GM23338 (cell line): ENCODE data around the gene NDUFS6. TPM values are rescaled to one million over a fixed set of nuclear protein-coding genes. Genes with fewer than 3 reads are reported as not detected.

Experiments
- ATAC-seq: fragments of 200-7000 bp; cut with Tn5 transposase; 3 replicates; pipeline ENCODE4 v1.9.1; 2020
- DNase-seq: peaks from one replicate; pipeline ENCODE4 v3.0.0-alpha.2; 2015; ENCODE audit warnings: low spot score
- H2AFZ ChIP-seq: fragments of 200-600 bp; sonication (generic); 2 replicates; pipeline ENCODE4 v1.8.0; 2016; ENCODE audit warnings: antibody characterized with exemption, mild to moderate bottlenecking, moderate library complexity
- H3F3A ChIP-seq: fragments of 200-600 bp; sonication (generic); replicated peaks from 2 replicates; pipeline ENCODE4 v1.8.0; 2017; ENCODE audit warnings: antibody characterized with exemption, mixed run types, low read depth
- H3K27ac ChIP-seq: fragments of 200-600 bp; sonication (generic); 2 replicates; pipeline ENCODE4 v1.6.1; 2016; ENCODE audit warnings: low read depth
- H3K27me3 ChIP-seq: fragments of 200-600 bp; sonication (generic); 2 replicates; pipeline ENCODE4 v1.8.0; 2016; ENCODE audit warnings: mild to moderate bottlenecking, mixed run types, moderate library complexity; ENCODE audit not compliant: insufficient read depth
- H3K36me3 ChIP-seq: fragments of 200-600 bp; sonication (generic); 2 replicates; pipeline ENCODE4 v1.8.0; 2016; ENCODE audit warnings: mild to moderate bottlenecking; ENCODE audit not compliant: insufficient read depth
- H3K4me1 ChIP-seq: fragments of 200-600 bp; sonication (generic); 2 replicates; pipeline ENCODE4 v1.8.0; 2016; ENCODE audit warnings: mild to moderate bottlenecking, moderate library complexity; ENCODE audit not compliant: insufficient read depth
- H3K4me2 ChIP-seq: fragments of 200-600 bp; sonication (generic); 2 replicates; pipeline ENCODE4 v1.7.1; 2017; ENCODE audit warnings: mixed run types
- H3K4me3 ChIP-seq: fragments of 200-600 bp; sonication (generic); 2 replicates; pipeline ENCODE4 v1.6.1; 2016; ENCODE audit warnings: mixed run types
- H3K79me2 ChIP-seq: fragments of 200-600 bp; sonication (generic); replicated peaks from 2 replicates; pipeline ENCODE4 v1.8.0; 2017; ENCODE audit warnings: mild to moderate bottlenecking; ENCODE audit not compliant: insufficient read depth
- H3K9me2 ChIP-seq: fragments of 200-600 bp; sonication (generic); 2 replicates; pipeline ENCODE4 v1.8.0; 2017; ENCODE audit not compliant: insufficient read depth
- H4K20me1 ChIP-seq: fragments of 200-600 bp; sonication (generic); replicated peaks from 2 replicates; pipeline ENCODE4 v1.8.0; 2017; ENCODE audit warnings: mild to moderate bottlenecking; ENCODE audit not compliant: insufficient read depth
- H3K27ac Mint-ChIP-seq: 2 replicates; pipeline ENCODE4 v1.8.0; 2020; ENCODE audit warnings: inconsistent platforms, mild to moderate bottlenecking, moderate library complexity, mixed read lengths
- H3K27me3 Mint-ChIP-seq: 3 replicates; pipeline ENCODE4 v1.8.0; 2022; ENCODE audit warnings: low read depth, mild to moderate bottlenecking, moderate library complexity, mixed read lengths, inconsistent platforms; ENCODE audit not compliant: insufficient read depth, poor library complexity
- H3K36me3 Mint-ChIP-seq: 3 replicates; pipeline ENCODE4 v1.8.0; 2021; ENCODE audit warnings: low read depth, mild to moderate bottlenecking, inconsistent platforms, moderate library complexity, mixed read lengths
- H3K4me1 Mint-ChIP-seq: 3 replicates; pipeline ENCODE4 v1.8.0; 2020; ENCODE audit warnings: mild to moderate bottlenecking, inconsistent platforms, mixed read lengths
- H3K4me3 Mint-ChIP-seq: 3 replicates; pipeline ENCODE4 v1.8.0; 2021; ENCODE audit warnings: moderate library complexity, mild to moderate bottlenecking, inconsistent platforms, mixed read lengths
- H3K9me3 Mint-ChIP-seq: 3 replicates; pipeline ENCODE4 v1.8.0; 2020; ENCODE audit warnings: moderate library complexity, mild to moderate bottlenecking, inconsistent platforms, mixed read lengths
- CREB1 ChIP-seq: fragments of 250-450 bp; sonication (Bioruptor Pico); IDR thresholded peaks from 2 replicates; pipeline ENCODE4 v1.5.0; 2020; ENCODE audit warnings: low read depth, mild to moderate bottlenecking, moderate library complexity
- CTCF ChIP-seq, 2 experiments: fragments of 200-600 bp in 1 of 2; sonication (generic) in 1 of 2; conservative IDR thresholded peaks; 2 replicates each; pipeline versions ENCODE4 v1.5.1 to v1.6.1; 2016 to 2017; ENCODE audit warnings: antibody characterized with exemption in 2 of 2, low read depth in 2 of 2, mild to moderate bottlenecking in 2 of 2, moderate library complexity in 1 of 2
- ETS1 ChIP-seq: IDR thresholded peaks from 2 replicates; pipeline ENCODE4 v1.6.1; 2016; ENCODE audit warnings: antibody characterized with exemption
- EZH2 ChIP-seq: fragments of 200-600 bp; sonication (generic); IDR thresholded peaks from one replicate; pipeline ENCODE4 v1.8.0; 2017; ENCODE audit warnings: antibody characterized with exemption, mild to moderate bottlenecking, low read depth; ENCODE audit not compliant: unreplicated experiment
- EZH2phosphoT487 ChIP-seq: fragments of 200-600 bp; sonication (generic); IDR thresholded peaks from one replicate; pipeline ENCODE4 v1.8.1; 2018; ENCODE audit warnings: antibody characterized with exemption; ENCODE audit not compliant: unreplicated experiment
- JUNB ChIP-seq: IDR thresholded peaks from one replicate; pipeline ENCODE4 v1.6.1; 2016; ENCODE audit warnings: antibody characterized with exemption; ENCODE audit not compliant: unreplicated experiment
- NANOG ChIP-seq: IDR thresholded peaks from 2 replicates; pipeline ENCODE4 v1.6.1; 2016; ENCODE audit warnings: antibody characterized with exemption, borderline replicate concordance
- POLR2AphosphoS5 ChIP-seq: IDR thresholded peaks from 2 replicates; pipeline ENCODE4 v1.6.1; 2016; ENCODE audit warnings: antibody characterized with exemption, low read depth
- REST ChIP-seq: IDR thresholded peaks from one replicate; pipeline ENCODE4 v1.6.1; 2018; ENCODE audit warnings: antibody characterized with exemption; ENCODE audit not compliant: unreplicated experiment
- STAT1 ChIP-seq: IDR thresholded peaks from one replicate; pipeline ENCODE4 v1.6.1; 2016; ENCODE audit warnings: antibody characterized with exemption; ENCODE audit not compliant: unreplicated experiment
- ZNF114 ChIP-seq: fragments of 250-450 bp; sonication (Bioruptor Pico); IDR thresholded peaks from 2 replicates; pipeline ENCODE4 v1.5.0; 2020; ENCODE audit warnings: mild to moderate bottlenecking, moderate library complexity
- ZNF331 ChIP-seq: fragments of 250-450 bp; sonication (Bioruptor Pico); IDR thresholded peaks from 2 replicates; pipeline ENCODE4 v1.5.0; 2020; ENCODE audit warnings: low read depth, mild to moderate bottlenecking, moderate library complexity
- polyA plus RNA-seq: library from polyadenylated mRNA; unstranded; fragments of >200 nt; fragmentation: Nextera tagmentation; extraction: Ambion mirVana; gene quantifications from 2 replicates; pipeline ENCODE4 v1.2.1, GENCODE V29; 2016
- total RNA-seq: library from RNA; depleted of rRNA; stranded (reverse); fragments of >200 nt; shearing (Covaris generic); gene quantifications from 2 replicates; pipeline ENCODE4 v1.2.3, GENCODE V29; 2014
- TF ChIP-seq, protein P1 (sequence below): fragments of 250-450 bp; sonication (Bioruptor Pico); IDR thresholded peaks from 2 replicates; pipeline ENCODE4 v1.5.0; 2020; ENCODE audit warnings: mild to moderate bottlenecking, moderate library complexity

The NDUFS6 gene
- total and polyA plus RNA-seq, 2 experiments from 2014 or later = 94.8 to 289 TPM

DNA sequence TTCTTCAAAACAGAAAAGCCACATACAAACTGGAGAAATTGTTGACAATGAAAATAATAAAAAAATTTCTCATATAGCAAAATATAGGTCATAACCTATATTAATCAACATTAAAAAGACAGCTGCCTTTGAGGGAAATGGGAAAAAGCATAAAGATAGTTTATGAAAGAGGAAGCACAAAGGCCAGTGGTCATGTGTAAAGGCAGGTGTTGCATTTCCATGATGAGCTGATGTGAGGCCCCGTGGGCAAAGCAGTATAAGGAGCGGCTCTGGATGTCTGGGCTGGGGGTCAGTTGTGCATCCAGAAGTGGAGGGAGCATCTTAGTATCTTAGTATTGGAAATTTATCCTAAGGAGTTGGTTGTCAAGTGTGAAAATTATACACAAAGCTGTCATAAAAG, 18.3 kb downstream of the NDUFS6 start:
- TF ChIP-seq NANOG = no peak
- TF ChIP-seq CTCF (conservative IDR thresholded peaks at IDR 0.05; ENCODE audit: low read depth in 2 of 2) = no peak
- TF ChIP-seq JUNB = no peak
- no peak for TF ChIP-seq EZH2
- no peak for TF ChIP-seq EZH2phosphoT487
- no peak for TF ChIP-seq ZNF114 (CRISPR knock-in tag)
- no peak for TF ChIP-seq POLR2AphosphoS5
- no peak for TF ChIP-seq STAT1
- TF ChIP-seq CREB1 (CRISPR knock-in tag) = no peak
- TF ChIP-seq, protein P1, sequence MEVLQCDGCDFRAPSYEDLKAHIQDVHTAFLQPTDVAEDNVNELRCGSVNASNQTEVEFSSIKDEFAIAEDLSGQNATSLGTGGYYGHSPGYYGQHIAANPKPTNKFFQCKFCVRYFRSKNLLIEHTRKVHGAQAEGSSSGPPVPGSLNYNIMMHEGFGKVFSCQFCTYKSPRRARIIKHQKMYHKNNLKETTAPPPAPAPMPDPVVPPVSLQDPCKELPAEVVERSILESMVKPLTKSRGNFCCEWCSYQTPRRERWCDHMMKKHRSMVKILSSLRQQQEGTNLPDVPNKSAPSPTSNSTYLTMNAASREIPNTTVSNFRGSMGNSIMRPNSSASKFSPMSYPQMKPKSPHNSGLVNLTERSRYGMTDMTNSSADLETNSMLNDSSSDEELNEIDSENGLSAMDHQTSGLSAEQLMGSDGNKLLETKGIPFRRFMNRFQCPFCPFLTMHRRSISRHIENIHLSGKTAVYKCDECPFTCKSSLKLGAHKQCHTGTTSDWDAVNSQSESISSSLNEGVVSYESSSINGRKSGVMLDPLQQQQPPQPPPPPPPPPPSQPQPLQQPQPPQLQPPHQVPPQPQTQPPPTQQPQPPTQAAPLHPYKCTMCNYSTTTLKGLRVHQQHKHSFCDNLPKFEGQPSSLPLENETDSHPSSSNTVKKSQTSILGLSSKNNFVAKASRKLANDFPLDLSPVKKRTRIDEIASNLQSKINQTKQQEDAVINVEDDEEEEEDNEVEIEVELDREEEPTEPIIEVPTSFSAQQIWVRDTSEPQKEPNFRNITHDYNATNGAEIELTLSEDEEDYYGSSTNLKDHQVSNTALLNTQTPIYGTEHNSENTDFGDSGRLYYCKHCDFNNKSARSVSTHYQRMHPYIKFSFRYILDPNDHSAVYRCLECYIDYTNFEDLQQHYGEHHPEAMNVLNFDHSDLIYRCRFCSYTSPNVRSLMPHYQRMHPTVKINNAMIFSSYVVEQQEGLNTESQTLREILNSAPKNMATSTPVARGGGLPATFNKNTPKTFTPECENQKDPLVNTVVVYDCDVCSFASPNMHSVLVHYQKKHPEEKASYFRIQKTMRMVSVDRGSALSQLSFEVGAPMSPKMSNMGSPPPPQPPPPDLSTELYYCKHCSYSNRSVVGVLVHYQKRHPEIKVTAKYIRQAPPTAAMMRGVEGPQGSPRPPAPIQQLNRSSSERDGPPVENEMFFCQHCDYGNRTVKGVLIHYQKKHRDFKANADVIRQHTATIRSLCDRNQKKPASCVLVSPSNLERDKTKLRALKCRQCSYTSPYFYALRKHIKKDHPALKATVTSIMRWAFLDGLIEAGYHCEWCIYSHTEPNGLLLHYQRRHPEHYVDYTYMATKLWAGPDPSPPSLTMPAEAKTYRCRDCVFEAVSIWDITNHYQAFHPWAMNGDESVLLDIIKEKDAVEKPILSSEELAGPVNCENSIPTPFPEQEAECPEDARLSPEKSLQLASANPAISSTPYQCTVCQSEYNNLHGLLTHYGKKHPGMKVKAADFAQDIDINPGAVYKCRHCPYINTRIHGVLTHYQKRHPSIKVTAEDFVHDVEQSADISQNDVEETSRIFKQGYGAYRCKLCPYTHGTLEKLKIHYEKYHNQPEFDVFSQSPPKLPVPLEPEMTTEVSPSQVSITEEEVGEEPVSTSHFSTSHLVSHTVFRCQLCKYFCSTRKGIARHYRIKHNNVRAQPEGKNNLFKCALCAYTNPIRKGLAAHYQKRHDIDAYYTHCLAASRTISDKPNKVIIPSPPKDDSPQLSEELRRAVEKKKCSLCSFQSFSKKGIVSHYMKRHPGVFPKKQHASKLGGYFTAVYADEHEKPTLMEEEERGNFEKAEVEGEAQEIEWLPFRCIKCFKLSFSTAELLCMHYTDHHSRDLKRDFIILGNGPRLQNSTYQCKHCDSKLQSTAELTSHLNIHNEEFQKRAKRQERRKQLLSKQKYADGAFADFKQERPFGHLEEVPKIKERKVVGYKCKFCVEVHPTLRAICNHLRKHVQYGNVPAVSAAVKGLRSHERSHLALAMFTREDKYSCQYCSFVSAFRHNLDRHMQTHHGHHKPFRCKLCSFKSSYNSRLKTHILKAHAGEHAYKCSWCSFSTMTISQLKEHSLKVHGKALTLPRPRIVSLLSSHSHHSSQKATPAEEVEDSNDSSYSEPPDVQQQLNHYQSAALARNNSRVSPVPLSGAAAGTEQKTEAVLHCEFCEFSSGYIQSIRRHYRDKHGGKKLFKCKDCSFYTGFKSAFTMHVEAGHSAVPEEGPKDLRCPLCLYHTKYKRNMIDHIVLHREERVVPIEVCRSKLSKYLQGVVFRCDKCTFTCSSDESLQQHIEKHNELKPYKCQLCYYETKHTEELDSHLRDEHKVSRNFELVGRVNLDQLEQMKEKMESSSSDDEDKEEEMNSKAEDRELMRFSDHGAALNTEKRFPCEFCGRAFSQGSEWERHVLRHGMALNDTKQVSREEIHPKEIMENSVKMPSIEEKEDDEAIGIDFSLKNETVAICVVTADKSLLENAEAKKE (CRISPR knock-in tag) = no peak
- no peak for TF ChIP-seq REST
- TF ChIP-seq ZNF331 = no peak
- no peak for TF ChIP-seq ETS1
- Mint-ChIP-seq H3K36me3 (peaks cover 83% of the 10 kb centered on the region), H3K4me3 (no peak overlapping the region), H3K27ac (no peak overlapping the region), H3K27me3 (peaks cover 13% of the 10 kb centered on the region), H3K9me3 (no peaks in the 10 kb centered on the region), H3K4me1 (peaks cover 24% of the 10 kb centered on the region)
- H3K79me2 ChIP-seq = peaks cover 15% of the 10 kb centered on the region
- H3K36me3 ChIP-seq = peaks cover 21% of the 10 kb centered on the region
- H3F3A ChIP-seq = no peaks in the 10 kb centered on the region; the same call in 1 of the 2 replicates
- H3K27me3 ChIP-seq = no peaks in the 10 kb centered on the region
- H4K20me1 ChIP-seq = peaks cover 4% of the 10 kb centered on the region
- H3K4me2 ChIP-seq = no peak overlapping the region
- H3K9me2 ChIP-seq = no peaks in the 10 kb centered on the region
- no peak for DNase-seq
- H3K27ac ChIP-seq = no peak overlapping the region
- no peak for ATAC-seq
- 0 out of 2 replicates have a peak, but pooled peaks cover 5% of the 10 kb centered on the region for H3K4me1 ChIP-seq
- no peak overlapping the region for H3K4me3 ChIP-seq
- H2AFZ ChIP-seq = no peak overlapping the region
